ENCODE measurements around the gene KATNAL1.

The KATNAL1 gene

DNA sequence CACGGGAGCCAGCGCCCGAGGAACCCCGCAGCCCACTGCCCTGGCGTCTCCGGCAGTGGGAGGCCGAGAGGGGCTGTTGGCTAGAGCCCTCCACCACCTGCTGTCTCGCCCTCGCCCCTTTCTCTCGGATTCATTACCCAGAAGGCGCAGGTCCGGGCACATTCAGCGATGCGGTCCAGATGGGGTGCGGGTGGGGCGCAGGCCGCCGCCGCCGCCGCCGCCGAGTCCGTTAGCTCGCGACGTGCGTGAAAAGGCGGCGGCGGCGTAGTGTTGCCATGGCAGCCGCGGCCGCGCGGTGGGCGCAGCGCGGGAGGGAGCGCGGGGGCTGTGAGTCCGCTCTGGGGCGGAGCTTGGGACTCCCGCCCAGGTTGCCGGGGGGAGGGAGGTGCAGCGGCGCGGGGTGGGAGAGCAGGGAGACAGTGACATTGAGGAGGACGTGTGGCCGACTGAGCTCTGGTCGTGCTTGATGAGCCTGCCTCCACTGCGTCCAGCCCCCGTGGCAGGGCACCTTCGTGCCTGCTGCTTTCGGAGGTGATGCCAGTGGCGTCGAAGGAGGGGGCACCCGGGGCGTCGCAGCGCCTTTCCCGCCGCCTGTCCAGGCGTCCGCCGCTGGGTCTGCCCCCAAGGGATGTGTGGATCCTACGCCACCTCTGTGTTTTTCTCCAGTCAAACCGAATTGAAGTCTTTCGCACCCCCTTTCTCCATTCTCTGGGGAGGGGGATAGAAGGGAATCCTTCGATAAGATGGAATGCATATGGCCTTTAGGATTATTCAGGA is at the start of gene KATNAL1:
KATNAL1 (minus strand) TSS at position 358 of the 777 bp plus-strand sequence. CDS start 23,774 bp downstream, outside the sequence.
- TF ChIP-seq, protein P1, sequence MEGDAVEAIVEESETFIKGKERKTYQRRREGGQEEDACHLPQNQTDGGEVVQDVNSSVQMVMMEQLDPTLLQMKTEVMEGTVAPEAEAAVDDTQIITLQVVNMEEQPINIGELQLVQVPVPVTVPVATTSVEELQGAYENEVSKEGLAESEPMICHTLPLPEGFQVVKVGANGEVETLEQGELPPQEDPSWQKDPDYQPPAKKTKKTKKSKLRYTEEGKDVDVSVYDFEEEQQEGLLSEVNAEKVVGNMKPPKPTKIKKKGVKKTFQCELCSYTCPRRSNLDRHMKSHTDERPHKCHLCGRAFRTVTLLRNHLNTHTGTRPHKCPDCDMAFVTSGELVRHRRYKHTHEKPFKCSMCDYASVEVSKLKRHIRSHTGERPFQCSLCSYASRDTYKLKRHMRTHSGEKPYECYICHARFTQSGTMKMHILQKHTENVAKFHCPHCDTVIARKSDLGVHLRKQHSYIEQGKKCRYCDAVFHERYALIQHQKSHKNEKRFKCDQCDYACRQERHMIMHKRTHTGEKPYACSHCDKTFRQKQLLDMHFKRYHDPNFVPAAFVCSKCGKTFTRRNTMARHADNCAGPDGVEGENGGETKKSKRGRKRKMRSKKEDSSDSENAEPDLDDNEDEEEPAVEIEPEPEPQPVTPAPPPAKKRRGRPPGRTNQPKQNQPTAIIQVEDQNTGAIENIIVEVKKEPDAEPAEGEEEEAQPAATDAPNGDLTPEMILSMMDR (IDR thresholded peaks at IDR 0.05; ENCODE audit: borderline replicate concordance, control extremely low read depth, extremely low read depth, insufficient read depth, missing control alignments) = no peak
- peak; percentile 86 for DNase-seq (ENCODE audit: low spot score)
- in situ Hi-C loops (cut with MboI; ENCODE audit: low sequenced_read_pairs, unreplicated experiment) = no loop called here

- TF ChIP-seq, protein P1 (IDR thresholded peaks at IDR 0.05; ENCODE audit: borderline replicate concordance, control extremely low read depth, extremely low read depth, insufficient read depth, missing control alignments) = no peak
- in situ Hi-C loops (cut with MboI; ENCODE audit: low sequenced_read_pairs, unreplicated experiment) = no loop called here
- DNase-seq (ENCODE audit: low spot score) = no peak
Measured at GRCh38 chr13:30355839-30356238, 48.5 kb upstream of the KATNAL1 start.

- peak; percentile 54 for DNase-seq (ENCODE audit: low spot score)
- in situ Hi-C loops (cut with MboI; ENCODE audit: low sequenced_read_pairs, unreplicated experiment) = no loop called here
- TF ChIP-seq, protein P1 (IDR thresholded peaks at IDR 0.05; ENCODE audit: borderline replicate concordance, control extremely low read depth, extremely low read depth, insufficient read depth, missing control alignments) = peak; percentile 27
Measured at GRCh38 chr13:30355384-30355699, 48.0 kb upstream of the KATNAL1 start.

DNA sequence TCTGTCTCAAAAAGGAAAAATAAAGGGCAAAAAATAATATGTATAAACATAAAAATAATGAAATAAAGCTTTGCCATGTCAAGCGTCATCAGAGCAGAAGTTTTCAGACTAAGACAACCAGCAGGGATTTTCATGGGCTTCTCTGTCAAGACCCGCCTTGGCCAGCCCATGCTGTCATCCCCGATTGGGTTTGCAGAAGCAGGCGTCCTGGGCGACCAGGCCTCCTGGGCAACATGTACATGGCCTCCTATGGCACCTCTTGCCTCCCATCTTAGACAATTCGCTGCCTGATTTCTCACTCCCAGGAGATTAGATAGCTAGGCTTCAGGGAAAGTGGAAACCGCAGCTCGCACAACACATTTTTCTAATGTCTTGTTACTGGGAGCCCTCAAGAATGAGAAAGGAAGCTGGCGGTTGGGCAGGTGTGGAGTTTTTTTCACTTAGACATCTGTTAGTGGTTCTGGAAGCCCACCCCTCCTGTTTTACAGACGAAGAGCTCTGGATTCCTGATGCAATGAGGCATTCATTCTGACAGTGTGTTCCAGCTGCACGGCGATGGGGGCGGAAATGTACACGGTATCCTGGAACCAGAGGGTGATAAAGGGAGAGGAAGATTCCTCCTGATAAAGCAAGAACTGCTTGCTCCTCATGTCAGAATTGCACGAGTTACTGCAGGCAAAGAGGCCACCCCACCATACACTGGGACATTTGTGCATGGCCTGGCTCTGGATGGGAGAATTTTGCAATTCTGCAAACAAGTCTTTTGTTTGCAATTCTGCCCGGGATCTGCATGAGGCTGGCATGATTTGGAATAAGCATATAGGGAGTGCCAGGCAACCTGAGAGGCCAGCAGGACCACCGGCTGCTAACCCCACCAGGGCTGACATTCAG is 47.4 kb upstream of the KATNAL1 start:
- TF ChIP-seq, protein P1 (IDR thresholded peaks at IDR 0.05; ENCODE audit: borderline replicate concordance, control extremely low read depth, extremely low read depth, insufficient read depth, missing control alignments) = no peak
- in situ Hi-C loops (cut with MboI; ENCODE audit: low sequenced_read_pairs, unreplicated experiment) = no loop called here
- no peak for DNase-seq (ENCODE audit: low spot score)

GRCh38 chr13:30353471-30354215 is 46.3 kb upstream of the KATNAL1 start:
- TF ChIP-seq, protein P1 (IDR thresholded peaks at IDR 0.05; ENCODE audit: borderline replicate concordance, control extremely low read depth, extremely low read depth, insufficient read depth, missing control alignments) = no peak
- no peak for DNase-seq (ENCODE audit: low spot score)
- in situ Hi-C loops (cut with MboI; ENCODE audit: low sequenced_read_pairs, unreplicated experiment) = no loop called here

DNA sequence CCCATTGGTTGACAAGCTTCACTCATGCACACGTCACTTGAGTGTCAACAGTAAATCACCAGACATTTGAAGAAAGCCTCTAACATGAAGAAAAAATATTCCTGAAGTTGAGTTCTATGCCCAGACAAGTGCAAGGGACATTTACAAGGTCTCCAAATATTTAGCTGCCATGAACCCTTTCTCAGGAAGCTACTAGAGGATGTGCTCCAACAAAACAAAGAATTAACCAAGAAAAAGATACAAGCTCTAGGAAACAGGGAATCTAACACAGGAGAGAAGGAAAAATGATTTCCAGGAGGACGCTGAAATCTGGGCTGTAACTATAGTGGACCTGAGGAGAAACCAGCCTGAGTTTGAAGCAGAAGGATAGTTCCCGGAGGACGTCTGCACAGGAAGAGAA is 45.7 kb upstream of the KATNAL1 start:
- TF ChIP-seq, protein P1 (IDR thresholded peaks at IDR 0.05; ENCODE audit: borderline replicate concordance, control extremely low read depth, extremely low read depth, insufficient read depth, missing control alignments) = no peak
- in situ Hi-C loops (cut with MboI; ENCODE audit: low sequenced_read_pairs, unreplicated experiment) = no loop called here
- DNase-seq (ENCODE audit: low spot score) = no peak

All from GM13976 (cell line).